Transverse colon (tissue), 4 donors: ENCODE measurements around the gene CCDC6. TPM values are rescaled to one million over a fixed set of nuclear protein-coding genes. Genes with fewer than 3 reads are reported as not detected.
"Not testable (repeated sequence)": the region's sequence is repeated elsewhere in the genome, so short reads cannot be mapped to it uniquely, and the experiment has no call there.

ENCODE experiments used
- DNase-seq: peaks from one replicate; pipeline ENCODE4 v3.0.0-alpha.2; 2019
- H3K27ac ChIP-seq, 4 donors: fragments of 200-600 bp; sonication (generic); 2 replicates each; pipeline ENCODE4 v1.5.1; 2016 to 2018; ENCODE audit warnings: inconsistent platforms in 4 of 4
- H3K27me3 ChIP-seq: fragments of 200-600 bp; sonication (generic); 2 replicates; pipeline ENCODE4 v1.5.1; 2017; ENCODE audit warnings: inconsistent platforms
- H3K36me3 ChIP-seq, 4 donors: fragments of 200-600 bp; sonication (generic); 2 replicates each; pipeline ENCODE4 v1.5.1; 2017 to 2019; ENCODE audit warnings: inconsistent platforms in 4 of 4
- H3K4me1 ChIP-seq, 4 donors: fragments of 200-600 bp; sonication (generic); 2 replicates each; pipeline ENCODE4 v1.5.1; 2017 to 2020; ENCODE audit warnings: inconsistent platforms in 4 of 4
- H3K4me3 ChIP-seq, 4 donors: fragments of 200-600 bp; sonication (generic); 1 replicate in 1 of 4; 2 replicates in 3 of 4; pipeline versions ENCODE4 v1.5.1 to v1.6.1; 2017 to 2019; ENCODE audit warnings: inconsistent platforms in 4 of 4
- H3K9me3 ChIP-seq, 2 donors: fragments of 200-600 bp; sonication (generic); 2 replicates each; pipeline ENCODE4 v1.5.1; 2017 to 2019; ENCODE audit warnings: inconsistent platforms in 2 of 2
- CTCF ChIP-seq, 5 experiments: fragments of 200-600 bp in 3 of 5; fragments of 450-650 bp in 2 of 5; sonication (generic) in 3 of 5; IDR thresholded peaks; 1 replicate in 2 of 5; 2 replicates in 3 of 5; pipeline ENCODE4 v1.5.1; 2016 to 2017; ENCODE audit warnings: antibody characterized with exemption in 5 of 5, inconsistent platforms in 3 of 5, mild to moderate bottlenecking in 2 of 5, moderate library complexity in 1 of 5
- EP300 ChIP-seq: sonication (generic); formaldehyde crosslinking; IDR thresholded peaks from one replicate; pipeline ENCODE4 v1.6.1; 2017; ENCODE audit warnings: antibody characterized with exemption, low read depth
- POLR2A ChIP-seq: fragments of 450-650 bp; IDR thresholded peaks from one replicate; pipeline ENCODE4 v1.6.1; 2016; ENCODE audit warnings: antibody characterized with exemption, mild to moderate bottlenecking, moderate library complexity
- POLR2AphosphoS5 ChIP-seq, 3 donors: sonication (generic); formaldehyde crosslinking; IDR thresholded peaks; one replicate each; pipeline ENCODE4 v1.6.1; 2016; ENCODE audit warnings: antibody characterized with exemption in 3 of 3
- WGBS, 2 donors: methylation state at CpG; one replicate each; pipeline ENCODE4 v1.1.5; 2018; ENCODE audit warnings: low coverage in 1 of 2; 5-methylcytosine and 5-hydroxymethylcytosine counted together
- in situ Hi-C, 4 donors: fragments of 200-750 bp; cut with MboI; loops; one replicate each; pipeline versions ENCODE4 v1.15.0 to v1.15.1; 2017; ENCODE audit warnings: low sequenced_read_pairs in 3 of 4, low pct_ligation_motif_present in 1 of 4, low pct_unique_long_range_greater_than_20kb in 1 of 4
- intact Hi-C: fragments of 100-400 bp; cut with DNase I; formaldehyde crosslinking; loops from one replicate; pipeline ENCODE4 v1.15.1; 2023; ENCODE audit warnings: low total_unique reads
- total RNA-seq, 4 donors: library from RNA; depleted of rRNA; stranded (reverse); fragments of >200 nt; gene quantifications; one replicate each; pipeline ENCODE4 v1.1.0, GENCODE V29; 2016

The CCDC6 gene
- total RNA-seq, 4 donors from 2014 or later: 26.2 to 56.7 (median 49.5) TPM

DNA sequence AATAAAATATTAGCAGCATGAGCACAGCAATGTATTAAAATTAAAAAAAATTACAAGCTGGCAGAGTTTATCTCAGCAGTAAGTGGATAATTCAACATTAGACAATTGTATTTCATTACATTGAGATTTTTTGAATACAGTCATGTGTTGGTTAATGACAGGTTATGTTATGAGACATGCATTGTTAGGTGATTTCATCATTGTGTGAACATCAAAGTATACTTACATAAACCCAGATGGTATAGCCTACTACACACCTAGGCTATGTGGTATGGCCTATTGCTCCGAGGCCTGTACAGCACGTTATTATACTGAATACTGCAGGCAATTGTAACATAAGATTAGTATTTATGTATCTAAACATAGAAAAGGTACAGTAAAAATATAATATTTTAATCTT is 29.7 kb downstream of the CCDC6 start:
- Histone ChIP-seq H3K36me3 (no peaks in the 10 kb centered on the region), H3K27me3 (no peaks in the 10 kb centered on the region), H3K9me3 (no peaks in the 10 kb centered on the region), H3K27ac (peak overlapping the region in 1 of 4 donors; percentile 18), H3K4me3 (no peak overlapping the region), H3K4me1 (peaks cover 12 to 75% (median 27%) of the 10 kb centered on the region in 4 donors)
- TF ChIP-seq POLR2AphosphoS5 (IDR thresholded peaks at IDR 0.05): no peak
- in situ Hi-C loops: no loop called here
- DNase-seq: no peak
- WGBS, 2 donors: 60 to 63% methylated on average over 2 of the region's 2 CpGs
- intact Hi-C loops: no loop called here

GRCh38 chr10:59876208-59876607 is 30.1 kb downstream of the CCDC6 start:
- in situ Hi-C loops: not testable (repeated sequence)

DNA sequence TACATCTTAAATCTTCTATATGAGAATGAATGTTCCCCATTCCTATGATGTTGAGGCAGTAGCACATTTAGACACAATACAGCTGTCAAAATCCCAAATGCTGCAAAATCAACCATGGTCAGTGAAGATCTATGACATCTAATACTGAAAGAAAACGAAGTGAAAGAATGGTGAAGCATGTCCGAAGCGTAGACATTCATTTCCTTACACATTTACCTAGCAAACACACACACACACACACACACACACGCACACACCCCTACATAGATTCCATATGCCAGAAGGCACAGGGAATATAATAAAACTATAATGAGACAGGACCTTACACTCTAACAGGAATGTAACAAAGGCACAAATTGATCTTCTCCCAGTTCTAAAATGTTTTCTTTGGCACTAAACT is 32.5 kb downstream of the CCDC6 start:
- TF ChIP-seq CTCF (IDR thresholded peaks at IDR 0.05): no peak
- no peak for TF ChIP-seq POLR2A
- TF ChIP-seq EP300: no peak
- TF ChIP-seq POLR2AphosphoS5 (IDR thresholded peaks at IDR 0.05): no peak
- peak overlapping the region; percentile 63 to 83 (median 75) for H3K27ac ChIP-seq
- no peak for DNase-seq
- in situ Hi-C loops (no loop called here), intact Hi-C loops (no loop called here)
- WGBS, 2 donors: 46 to 58% methylated on average over 4 of the region's 4 CpGs
- no peaks in the 10 kb centered on the region for H3K9me3 ChIP-seq
- H3K36me3 ChIP-seq: no peaks in the 10 kb centered on the region
- no peaks in the 10 kb centered on the region for H3K27me3 ChIP-seq
- H3K4me3 ChIP-seq: peak overlapping the region in 1 of 4 donors; percentile 13
- H3K4me1 ChIP-seq: peaks cover 13 to 67% (median 30%) of the 10 kb centered on the region in 4 donors

More at GRCh38 chr10:59876208-59876607, 30.1 kb downstream of the CCDC6 start:
- DNase-seq, intact Hi-C loops, H3K36me3 ChIP-seq, H3K27me3 ChIP-seq, H3K9me3 ChIP-seq, H3K4me3 ChIP-seq, H3K27ac ChIP-seq: not testable (repeated sequence)
- 78 to 89% methylated on average over 2 to 9 of the region's 9 CpGs for WGBS, 2 donors
- H3K4me1 ChIP-seq: peaks cover 12 to 71% (median 28%) of the 10 kb centered on the region in 4 donors

GRCh38 chr10:59872892-59873463 is 33.4 kb downstream of the CCDC6 start:
- 32 to 43% methylated on average over 4 to 7 of the region's 7 CpGs for WGBS, 2 donors
- H3K9me3 ChIP-seq: no peaks in the 10 kb centered on the region
- no peak for TF ChIP-seq POLR2A
- peak in 2 of 3 donors; percentile 39 for TF ChIP-seq POLR2AphosphoS5 (IDR thresholded peaks at IDR 0.05)
- TF ChIP-seq EP300: no peak
- TF ChIP-seq CTCF (IDR thresholded peaks at IDR 0.05): no peak
- H3K27ac ChIP-seq: peak overlapping the region; percentile 63 to 83 (median 75)
- H3K4me3 ChIP-seq: peak overlapping the region in 2 of 4 donors; percentile 13
- no peaks in the 10 kb centered on the region for H3K36me3 ChIP-seq
- no peaks in the 10 kb centered on the region for H3K27me3 ChIP-seq
- peak; percentile 49 for DNase-seq
- intact Hi-C loops (no loop called here), in situ Hi-C loops (no loop called here)
- peaks cover 21 to 71% (median 37%) of the 10 kb centered on the region in 4 donors for H3K4me1 ChIP-seq

GRCh38 chr10:59870152-59870551 is 36.2 kb downstream of the CCDC6 start:
- Histone ChIP-seq H3K27me3 (no peaks in the 10 kb centered on the region), H3K4me3 (no peak overlapping the region), H3K36me3 (no peaks in the 10 kb centered on the region), H3K27ac (peak overlapping the region in 3 of 4 donors; percentile 17 to 79 (median 54)), H3K9me3 (no peaks in the 10 kb centered on the region), H3K4me1 (peaks cover 21 to 67% (median 45%) of the 10 kb centered on the region in 4 donors)
- in situ Hi-C loops: no loop called here
- WGBS, 2 donors: 94 to 100% methylated on average over 4 of the region's 4 CpGs
- DNase-seq: no peak
- intact Hi-C loops: no loop called here
- TF ChIP-seq CTCF (IDR thresholded peaks at IDR 0.05) (no peak), POLR2AphosphoS5 (IDR thresholded peaks at IDR 0.05) (no peak), POLR2A (no peak), EP300 (no peak)
